ENCODE measurements around the gene GPX4. TPM values are rescaled to one million over a fixed set of nuclear protein-coding genes. Genes with fewer than 3 reads are reported as not detected.

The GPX4 gene
- total RNA-seq, 1 donor from 2014 or later: 300 TPM

GRCh38 chr19:1093811-1094553 lies 9.8 kb upstream of the GPX4 start:
- peaks cover 32% of the 10 kb centered on the region for H3K4me1 Mint-ChIP-seq
- TF ChIP-seq CTCF (conservative IDR thresholded peaks at IDR 0.05): no peak
- H3K36me3 Mint-ChIP-seq (ENCODE audit: low read depth): no peaks in the 10 kb centered on the region
- peak overlapping the region; percentile 99 for H3K4me3 Mint-ChIP-seq
- H3K27me3 Mint-ChIP-seq (ENCODE audit: low read depth): no peaks in the 10 kb centered on the region
- DNase-seq (ENCODE audit: low read depth, low spot score): no peak
- H3K27ac Mint-ChIP-seq (ENCODE audit: unreplicated experiment): peak overlapping the region; percentile 75
- H3K9me3 Mint-ChIP-seq: no peaks in the 10 kb centered on the region

GRCh38 chr19:1094655-1094977 lies 9.2 kb upstream of the GPX4 start:
- Mint-ChIP-seq H3K4me1 (peaks cover 32% of the 10 kb centered on the region), H3K4me3 (peak overlapping the region; percentile 99), H3K36me3 (ENCODE audit: low read depth) (no peaks in the 10 kb centered on the region), H3K27ac (ENCODE audit: unreplicated experiment) (peak overlapping the region; percentile 75), H3K27me3 (ENCODE audit: low read depth) (no peaks in the 10 kb centered on the region), H3K9me3 (no peaks in the 10 kb centered on the region)
- no peak for TF ChIP-seq CTCF (conservative IDR thresholded peaks at IDR 0.05)
- DNase-seq (ENCODE audit: low read depth, low spot score): no peak

- Mint-ChIP-seq H3K9me3 (no peaks in the 10 kb centered on the region), H3K4me1 (peaks cover 32% of the 10 kb centered on the region), H3K4me3 (peak within 1 kb of the TSS; percentile 99)
These were observed 8.7 kb upstream of the GPX4 start, which contains the start of gene POLR2E for GRCh38 chr19:1094978-1095701. TSS of gene POLR2E (minus strand) at chr19:1095375. CDS start at chr19:1095315, 60 bp downstream.

GRCh38 chr19:1097810-1098176 lies 6.0 kb upstream of the GPX4 start:
- Mint-ChIP-seq H3K36me3 (ENCODE audit: low read depth) (no peaks in the 10 kb centered on the region), H3K27me3 (ENCODE audit: low read depth) (no peaks in the 10 kb centered on the region), H3K9me3 (no peaks in the 10 kb centered on the region), H3K4me3 (peak overlapping the region; percentile 10), H3K27ac (ENCODE audit: unreplicated experiment) (peak overlapping the region; percentile 92), H3K4me1 (peaks cover 40% of the 10 kb centered on the region)
- TF ChIP-seq CTCF (conservative IDR thresholded peaks at IDR 0.05): no peak
- no peak for DNase-seq (ENCODE audit: low read depth, low spot score)

More at GRCh38 chr19:1094978-1095701, 8.7 kb upstream of the GPX4 start, which contains the start of gene POLR2E:
- DNase-seq (ENCODE audit: low read depth, low spot score): peak; percentile 99
- Mint-ChIP-seq H3K36me3 (ENCODE audit: low read depth) (no peaks in the 10 kb centered on the region), H3K27me3 (ENCODE audit: low read depth) (no peaks in the 10 kb centered on the region), H3K27ac (ENCODE audit: unreplicated experiment) (peak within 1 kb of the TSS; percentile 84)
- no peak for TF ChIP-seq CTCF (conservative IDR thresholded peaks at IDR 0.05)

- H3K27ac Mint-ChIP-seq (ENCODE audit: unreplicated experiment): peak overlapping the region; percentile 93
These were observed 5.4 kb upstream of the GPX4 start for GRCh38 chr19:1098177-1099051.

More at GRCh38 chr19:1098177-1099051, 5.4 kb upstream of the GPX4 start:
- no peaks in the 10 kb centered on the region for H3K36me3 Mint-ChIP-seq (ENCODE audit: low read depth)
- DNase-seq (ENCODE audit: low read depth, low spot score): no peak
- TF ChIP-seq CTCF (conservative IDR thresholded peaks at IDR 0.05): no peak
- no peaks in the 10 kb centered on the region for H3K27me3 Mint-ChIP-seq (ENCODE audit: low read depth)
- peaks cover 41% of the 10 kb centered on the region for H3K4me1 Mint-ChIP-seq
- no peaks in the 10 kb centered on the region for H3K9me3 Mint-ChIP-seq
- H3K4me3 Mint-ChIP-seq: peak overlapping the region; percentile 48
